Mesenchymal stem cell (in vitro differentiated cells and primary cell): ENCODE data around the gene PAWR.
"Not testable (repeated sequence)": the region's sequence is repeated elsewhere in the genome, so short reads cannot be mapped to it uniquely, and the experiment has no call there.

Source experiments
- DNase-seq: peaks from one replicate; pipeline ENCODE4 v3.0.0-alpha.2; 2013
- H2AFZ ChIP-seq: one replicate; pipeline ENCODE4 v1.6.1; 2013; ENCODE audit warnings: low read depth, mild to moderate bottlenecking, control low read depth, inconsistent platforms, low read length, moderate library complexity
- H2AK5ac ChIP-seq: 2 replicates; pipeline ENCODE4 v1.6.1; 2013; ENCODE audit warnings: low read length, moderate library complexity, mild to moderate bottlenecking, inconsistent platforms; ENCODE audit not compliant: severe bottlenecking
- H2BK120ac ChIP-seq: one replicate; pipeline ENCODE4 v1.6.1; 2013; ENCODE audit warnings: low read depth, mild to moderate bottlenecking, inconsistent platforms, low read length, moderate library complexity
- H2BK12ac ChIP-seq, 2 experiments: one replicate each; pipeline ENCODE4 v1.6.1; 2013; ENCODE audit warnings: inconsistent platforms in 2 of 2, low read length in 2 of 2, mild to moderate bottlenecking in 2 of 2, moderate library complexity in 2 of 2, control low read depth in 1 of 2
- H2BK15ac ChIP-seq: one replicate; pipeline ENCODE4 v1.6.1; 2013; ENCODE audit warnings: mild to moderate bottlenecking, low read depth, inconsistent platforms; ENCODE audit not compliant: poor library complexity, severe bottlenecking
- H2BK5ac ChIP-seq: 2 replicates; pipeline ENCODE4 v1.6.1; 2013; ENCODE audit warnings: low read depth, mild to moderate bottlenecking, low read length, control low read depth, inconsistent platforms; ENCODE audit not compliant: poor library complexity, severe bottlenecking
- H3K14ac ChIP-seq, 2 experiments: one replicate each; pipeline ENCODE4 v1.6.1; 2013; ENCODE audit warnings: inconsistent platforms in 2 of 2, low read length in 2 of 2, control low read depth in 1 of 2, mild to moderate bottlenecking in 1 of 2, moderate library complexity in 1 of 2
- H3K18ac ChIP-seq, 2 experiments: one replicate each; pipeline ENCODE4 v1.6.1; 2013; ENCODE audit warnings: inconsistent platforms in 2 of 2, low read length in 2 of 2, control low read depth in 1 of 2, low read depth in 1 of 2, mild to moderate bottlenecking in 1 of 2
- H3K23ac ChIP-seq, 2 experiments: one replicate each; pipeline ENCODE4 v1.6.1; 2013; ENCODE audit warnings: inconsistent platforms in 2 of 2, low read length in 2 of 2, mild to moderate bottlenecking in 2 of 2, moderate library complexity in 2 of 2, control low read depth in 1 of 2
- H3K27ac ChIP-seq: 2 replicates; pipeline ENCODE4 v1.5.1; 2013; ENCODE audit warnings: mild to moderate bottlenecking, moderate library complexity, low read length, control low read depth, inconsistent platforms; ENCODE audit not compliant: poor library complexity, severe bottlenecking
- H3K27me3 ChIP-seq, 2 experiments: 2 replicates each; pipeline versions ENCODE4 v1.6.1 to v1.7.0; 2013; ENCODE audit warnings: low read length in 2 of 2, mild to moderate bottlenecking in 2 of 2, moderate library complexity in 2 of 2, control low read depth in 1 of 2, inconsistent platforms in 1 of 2; ENCODE audit not compliant: control insufficient read depth in 1 of 2, insufficient read depth in 1 of 2
- H3K36me3 ChIP-seq, 2 experiments: 2 replicates each; pipeline versions ENCODE4 v1.6.1 to v1.7.0; 2013; ENCODE audit warnings: low read length in 2 of 2, control low read depth in 1 of 2, inconsistent platforms in 1 of 2, low read depth in 1 of 2, mild to moderate bottlenecking in 1 of 2; ENCODE audit not compliant: insufficient read depth in 2 of 2, control insufficient read depth in 1 of 2
- H3K4ac ChIP-seq, 2 experiments: one replicate each; pipeline ENCODE4 v1.6.1; 2013; ENCODE audit warnings: inconsistent platforms in 2 of 2, low read length in 2 of 2, mild to moderate bottlenecking in 2 of 2, moderate library complexity in 2 of 2, control low read depth in 1 of 2, low read depth in 1 of 2
- H3K4me1 ChIP-seq: 2 replicates; pipeline ENCODE4 v1.6.1; 2013; ENCODE audit warnings: low read depth, low read length, control low read depth; ENCODE audit not compliant: control insufficient read depth, insufficient read depth
- H3K4me2 ChIP-seq: 2 replicates; pipeline ENCODE4 v1.6.1; 2013; ENCODE audit warnings: low read length, mild to moderate bottlenecking, inconsistent platforms; ENCODE audit not compliant: poor library complexity, severe bottlenecking
- H3K4me3 ChIP-seq, 2 experiments: 2 replicates each; pipeline versions ENCODE4 v1.5.1 to v1.7.0; 2013; ENCODE audit warnings: low read length in 2 of 2, mild to moderate bottlenecking in 2 of 2, control low read depth in 1 of 2, low read depth in 1 of 2; ENCODE audit not compliant: insufficient read depth in 1 of 2
- H3K79me1 ChIP-seq: replicated peaks from 2 replicates; pipeline ENCODE4 v1.6.1; 2013; ENCODE audit warnings: mild to moderate bottlenecking, control low read depth, low read length, inconsistent platforms; ENCODE audit not compliant: poor library complexity, severe bottlenecking
- H3K9ac ChIP-seq: 2 replicates; pipeline ENCODE4 v1.7.0; 2013; ENCODE audit warnings: mild to moderate bottlenecking, low read length, moderate library complexity
- H3K9me3 ChIP-seq: 2 replicates; pipeline ENCODE4 v1.7.0; 2013; ENCODE audit warnings: mild to moderate bottlenecking, low read length; ENCODE audit not compliant: control insufficient read depth
- H4K8ac ChIP-seq: one replicate; pipeline ENCODE4 v1.6.1; 2013; ENCODE audit warnings: inconsistent platforms, mild to moderate bottlenecking, low read length, moderate library complexity
- H4K91ac ChIP-seq: one replicate; pipeline ENCODE4 v1.6.1; 2013; ENCODE audit warnings: mild to moderate bottlenecking, low read length, inconsistent platforms
- WGBS: methylation state at CpG from one replicate; pipeline ENCODE4 v1.1.7; 2013; ENCODE audit warnings: mixed read lengths; 5-methylcytosine and 5-hydroxymethylcytosine counted together

PAWR gene

DNA sequence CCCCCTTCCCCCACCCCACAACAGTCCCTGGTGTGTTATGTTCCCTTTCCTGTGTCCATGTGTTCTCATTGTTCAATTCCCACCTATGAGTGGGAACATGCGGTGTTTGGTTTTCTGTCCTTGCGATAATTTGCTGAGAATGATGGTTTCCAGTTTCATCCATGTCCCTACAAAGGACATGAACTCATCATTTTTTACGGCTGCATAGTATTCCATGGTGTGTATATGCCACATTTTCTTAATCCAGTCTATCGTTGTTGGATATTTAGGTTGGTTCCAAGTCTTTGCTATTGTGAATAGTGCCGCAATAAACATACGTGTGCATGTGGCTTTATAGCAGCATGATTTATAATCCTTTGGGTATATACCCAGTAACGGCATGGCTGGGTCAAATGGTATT is 64.0 kb downstream of the PAWR start:
- not testable (repeated sequence) for H2BK120ac ChIP-seq, H2AFZ ChIP-seq, H3K9me3 ChIP-seq, H3K4ac ChIP-seq, H3K9ac ChIP-seq, H3K79me1 ChIP-seq, H2BK12ac ChIP-seq, H3K27me3 ChIP-seq, H2BK5ac ChIP-seq, H4K8ac ChIP-seq, H3K4me3 ChIP-seq, H3K4me2 ChIP-seq, H3K27ac ChIP-seq, H3K23ac ChIP-seq, H3K18ac ChIP-seq, H3K14ac ChIP-seq, DNase-seq, H2AK5ac ChIP-seq, H3K36me3 ChIP-seq, H2BK15ac ChIP-seq, H3K4me1 ChIP-seq, H4K91ac ChIP-seq
- WGBS = 100% methylated on average over 3 of the region's 7 CpGs

DNA sequence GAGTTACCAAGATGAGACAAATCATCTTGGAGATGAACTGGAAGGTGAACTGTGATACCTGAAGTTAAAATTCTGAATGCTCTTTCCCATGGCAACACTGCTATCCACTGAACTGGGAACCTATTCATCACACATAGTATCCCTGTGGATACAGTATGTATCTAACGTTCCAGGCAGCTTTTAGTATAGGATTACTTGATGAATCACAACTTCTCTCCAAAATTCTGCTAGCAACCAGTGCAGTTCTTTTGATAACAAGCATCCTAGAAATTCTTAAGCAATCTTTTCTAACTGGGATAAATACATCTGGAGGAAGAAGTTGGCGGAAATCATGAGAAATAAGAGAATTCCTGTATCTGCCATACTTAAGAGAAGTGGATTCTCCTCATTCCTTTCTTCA is 66.4 kb downstream of the PAWR start:
- no peak overlapping the region for H3K9ac ChIP-seq
- H2BK5ac ChIP-seq = no peak overlapping the region
- H3K18ac ChIP-seq = no peak overlapping the region
- H3K4me3 ChIP-seq = no peak overlapping the region
- no peak overlapping the region for H4K91ac ChIP-seq
- H3K79me1 ChIP-seq = peaks cover 8% of the 10 kb centered on the region
- H3K4ac ChIP-seq = no peak overlapping the region
- H3K9me3 ChIP-seq = no peaks in the 10 kb centered on the region
- no peak for DNase-seq
- H2BK15ac ChIP-seq = no peak overlapping the region
- H2AK5ac ChIP-seq = no peak overlapping the region
- no peak overlapping the region for H4K8ac ChIP-seq
- H3K14ac ChIP-seq = no peak overlapping the region
- WGBS = 100% methylated on average over 1 of the region's 2 CpGs
- no peak overlapping the region for H2BK12ac ChIP-seq
- no peak overlapping the region for H3K23ac ChIP-seq
- no peak overlapping the region for H3K27ac ChIP-seq
- H2AFZ ChIP-seq = no peak overlapping the region
- no peak overlapping the region for H2BK120ac ChIP-seq
- H3K4me2 ChIP-seq = no peak overlapping the region
- no peaks in the 10 kb centered on the region for H3K4me1 ChIP-seq
- H3K36me3 ChIP-seq = peaks cover 0 to 6% of the 10 kb centered on the region in 2 experiments
- no peaks in the 10 kb centered on the region for H3K27me3 ChIP-seq

DNA sequence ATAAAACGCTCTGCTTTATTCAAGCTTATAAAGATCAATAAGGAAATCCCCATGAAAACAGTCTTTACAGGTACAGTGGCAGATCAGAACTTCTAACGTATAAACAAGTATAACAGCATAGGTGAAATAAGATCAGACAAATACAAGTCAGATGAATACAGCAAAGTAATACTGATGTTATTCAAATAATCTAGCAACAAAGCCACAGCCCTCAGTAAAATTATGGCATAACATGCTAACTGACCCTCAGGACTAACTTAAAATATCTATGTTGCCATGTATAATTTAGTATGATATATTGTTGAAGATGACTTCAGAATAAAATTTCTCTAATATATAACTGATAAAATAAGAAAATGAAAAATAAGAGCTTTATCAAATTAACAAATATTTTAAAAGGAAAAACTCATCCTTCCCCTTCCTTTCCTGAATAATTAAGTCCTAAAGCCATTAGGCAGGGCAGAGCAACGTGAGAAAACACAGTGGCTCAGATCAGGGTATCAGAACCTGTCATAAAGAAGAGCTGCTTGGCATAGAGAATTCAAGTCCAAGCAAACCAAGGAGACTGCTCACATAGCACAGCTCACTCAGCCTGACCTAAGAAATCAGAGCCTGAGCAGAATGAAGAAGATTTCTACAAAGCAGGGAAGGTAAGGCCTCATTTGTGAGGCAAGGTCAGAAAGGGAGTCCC is 70.7 kb downstream of the PAWR start:
- Histone ChIP-seq H3K18ac (no peak overlapping the region), H3K9ac (no peak overlapping the region), H3K4me2 (no peak overlapping the region), H2AFZ (no peak overlapping the region), H3K27ac (no peak overlapping the region), H2AK5ac (no peak overlapping the region), H2BK15ac (no peak overlapping the region), H3K4ac (no peak overlapping the region), H3K9me3 (no peaks in the 10 kb centered on the region), H3K27me3 (no peaks in the 10 kb centered on the region), H3K4me1 (no peaks in the 10 kb centered on the region), H2BK5ac (no peak overlapping the region), H3K4me3 (no peak overlapping the region), H2BK12ac (no peak overlapping the region), H3K79me1 (peaks cover 14% of the 10 kb centered on the region), H3K23ac (no peak overlapping the region), H4K8ac (no peak overlapping the region), H4K91ac (no peak overlapping the region), H3K14ac (no peak overlapping the region), H3K36me3 (peaks cover 0 to 13% of the 10 kb centered on the region in 2 experiments), H2BK120ac (no peak overlapping the region)
- WGBS = 100% methylated on average over 2 of the region's 3 CpGs
- DNase-seq = no peak

DNA sequence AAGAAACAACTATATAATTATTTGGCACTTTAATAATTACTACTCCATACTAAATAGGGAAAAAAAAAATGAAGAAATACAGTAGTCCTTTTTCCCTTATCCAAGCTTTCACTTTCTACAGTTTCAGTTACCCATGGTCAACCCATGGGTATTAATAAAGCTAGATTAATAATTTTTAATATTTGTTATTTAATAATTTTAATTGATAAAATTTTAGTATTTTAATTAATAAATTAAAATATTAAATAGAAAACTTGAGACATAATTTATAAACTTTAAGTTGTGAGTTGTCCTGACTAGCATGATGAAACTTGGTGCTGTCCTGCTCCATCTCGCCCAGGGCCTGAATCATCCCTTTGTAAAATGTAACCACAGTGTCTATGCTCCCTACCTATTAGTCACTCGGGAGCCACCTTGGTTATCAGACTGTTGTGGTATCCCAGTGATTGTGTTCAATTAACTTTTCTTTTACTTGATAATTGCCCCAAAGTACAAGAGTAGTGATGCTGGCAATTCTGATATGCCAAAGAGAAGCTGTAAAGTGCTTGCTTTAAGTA is 71.8 kb downstream of the PAWR start:
- WGBS = 100% methylated on average over 1 of the region's 2 CpGs

More for the DNA sequence above, 71.8 kb downstream of the PAWR start:
- no peak overlapping the region for H2BK120ac ChIP-seq
- H3K4me2 ChIP-seq = no peak overlapping the region
- H2AK5ac ChIP-seq = no peak overlapping the region
- H2AFZ ChIP-seq = no peak overlapping the region
- H3K23ac ChIP-seq = no peak overlapping the region
- no peak overlapping the region for H4K8ac ChIP-seq
- peaks cover 0 to 13% of the 10 kb centered on the region in 2 experiments for H3K36me3 ChIP-seq
- H2BK15ac ChIP-seq = no peak overlapping the region
- H3K14ac ChIP-seq = no peak overlapping the region
- H3K4me1 ChIP-seq = no peaks in the 10 kb centered on the region
- DNase-seq = peak; percentile 26
- no peak overlapping the region for H3K18ac ChIP-seq
- H2BK12ac ChIP-seq = no peak overlapping the region
- no peak overlapping the region for H3K4me3 ChIP-seq
- no peak overlapping the region for H3K27ac ChIP-seq
- no peak overlapping the region for H4K91ac ChIP-seq
- no peaks in the 10 kb centered on the region for H3K27me3 ChIP-seq
- H3K9me3 ChIP-seq = no peaks in the 10 kb centered on the region
- no peak overlapping the region for H2BK5ac ChIP-seq
- H3K4ac ChIP-seq = no peak overlapping the region
- peaks cover 14% of the 10 kb centered on the region for H3K79me1 ChIP-seq
- H3K9ac ChIP-seq = no peak overlapping the region
